NAMALWA (cell line): ENCODE data around the gene CCDC187.

Experiments used
- DNase-seq: peaks from one replicate; pipeline ENCODE4 v3.0.0-alpha.2; 2015; ENCODE audit warnings: low spot score

The CCDC187 gene

DNA sequence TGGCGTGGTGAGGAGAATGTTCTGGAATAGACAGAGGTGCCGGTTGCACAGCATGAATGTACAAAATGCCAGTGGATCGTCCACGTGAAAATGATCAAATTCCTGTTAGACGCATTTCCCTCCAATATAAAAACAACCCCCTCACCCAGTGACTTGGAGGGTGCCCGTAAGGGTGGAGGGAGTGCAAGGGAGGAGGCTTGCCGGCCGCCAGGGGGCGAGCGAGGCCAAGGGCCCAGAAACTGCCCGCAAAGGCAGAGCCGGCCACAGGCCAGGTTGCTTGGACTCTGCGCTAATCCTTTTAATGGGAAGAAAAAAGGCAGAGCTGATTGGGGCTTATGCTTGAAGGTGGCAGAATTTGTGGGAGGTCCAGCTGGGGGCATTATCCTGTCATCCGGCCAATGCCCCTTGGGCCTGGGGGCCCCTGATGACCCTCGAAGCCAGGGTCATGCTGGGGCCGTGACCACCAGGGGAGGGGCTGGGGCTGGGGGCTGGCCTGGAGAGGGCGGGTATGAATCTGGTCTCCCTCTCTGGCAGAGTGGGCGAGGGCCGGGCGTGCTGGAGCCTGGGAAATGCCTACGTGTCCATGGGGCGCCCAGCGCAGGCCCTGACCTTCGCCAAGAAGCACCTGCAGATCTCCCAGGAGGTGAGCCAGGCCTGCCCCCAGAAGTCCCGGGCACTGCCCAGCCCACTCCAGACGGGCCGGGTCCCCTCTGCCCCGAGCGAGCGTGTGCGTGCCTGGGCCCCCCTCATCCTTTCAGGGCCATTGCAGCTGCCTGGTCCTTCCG lies 35.5 kb upstream of the CCDC187 start:
- peak; percentile 77 for DNase-seq

DNA sequence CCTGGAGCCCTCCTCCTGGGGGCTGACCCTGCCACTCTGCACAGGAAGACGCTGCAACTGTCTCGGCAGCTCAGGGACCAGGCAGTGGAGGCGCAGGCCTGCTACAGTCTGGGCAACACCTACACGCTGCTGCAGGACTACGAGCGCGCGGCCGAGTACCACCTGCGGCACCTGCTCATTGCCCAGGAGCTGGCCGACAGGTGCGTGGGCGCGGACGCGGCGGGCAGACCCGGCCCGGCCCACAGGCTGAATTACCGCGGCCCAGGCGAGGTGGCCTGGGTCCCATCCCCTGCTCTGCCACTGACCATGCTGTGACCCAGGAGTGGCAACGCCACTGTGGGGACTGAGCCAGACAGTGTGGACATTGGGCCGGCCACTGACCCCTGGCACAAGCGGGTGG lies 34.6 kb upstream of the CCDC187 start:
- DNase-seq: no peak

DNA sequence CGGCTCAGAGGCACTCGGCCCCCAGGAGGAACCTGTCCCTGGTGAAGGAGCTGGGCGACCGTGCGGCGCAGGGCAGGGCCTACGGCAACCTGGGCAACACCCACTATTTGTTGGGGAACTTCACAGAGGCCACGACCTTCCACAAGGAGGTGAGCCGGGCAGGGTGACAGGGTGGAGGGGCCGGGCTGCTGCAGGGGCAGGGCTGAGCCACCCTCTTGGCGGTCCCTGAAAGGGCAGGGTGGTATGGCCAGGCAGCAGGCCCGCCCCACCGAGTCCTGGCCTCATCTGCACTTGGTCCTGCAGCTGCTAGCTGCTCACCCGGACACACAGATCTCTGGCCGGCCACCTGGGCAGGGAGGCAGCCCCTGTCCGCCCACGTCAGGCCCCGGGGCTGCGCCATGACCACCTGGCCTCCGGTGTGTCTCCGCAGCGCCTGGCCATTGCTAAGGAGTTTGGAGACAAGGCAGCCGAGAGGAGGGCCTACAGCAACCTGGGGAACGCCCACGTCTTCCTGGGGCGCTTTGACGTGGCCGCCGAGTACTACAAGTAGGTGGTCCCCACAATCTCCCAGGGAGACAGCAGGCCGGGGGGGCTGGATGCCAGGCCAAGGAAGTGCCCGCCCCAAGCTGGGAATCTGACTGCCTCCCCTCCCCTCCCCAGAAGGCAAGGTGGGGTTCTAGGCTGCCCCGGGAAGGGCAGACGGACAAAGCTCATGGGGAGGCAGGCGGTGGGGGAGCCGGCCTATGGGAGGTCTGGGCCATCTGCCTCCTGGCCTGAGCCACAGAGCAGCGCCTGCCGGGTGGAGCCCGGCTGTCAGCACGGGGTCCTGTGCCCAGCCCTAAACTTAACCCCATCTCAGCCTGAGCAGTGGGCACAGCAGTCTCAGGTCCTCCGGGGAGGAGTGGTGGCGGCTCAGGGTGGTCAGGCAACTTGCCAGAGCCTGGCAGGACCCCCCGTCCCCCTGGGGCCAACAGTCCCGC lies 33.8 kb upstream of the CCDC187 start:
- no peak for DNase-seq

DNA sequence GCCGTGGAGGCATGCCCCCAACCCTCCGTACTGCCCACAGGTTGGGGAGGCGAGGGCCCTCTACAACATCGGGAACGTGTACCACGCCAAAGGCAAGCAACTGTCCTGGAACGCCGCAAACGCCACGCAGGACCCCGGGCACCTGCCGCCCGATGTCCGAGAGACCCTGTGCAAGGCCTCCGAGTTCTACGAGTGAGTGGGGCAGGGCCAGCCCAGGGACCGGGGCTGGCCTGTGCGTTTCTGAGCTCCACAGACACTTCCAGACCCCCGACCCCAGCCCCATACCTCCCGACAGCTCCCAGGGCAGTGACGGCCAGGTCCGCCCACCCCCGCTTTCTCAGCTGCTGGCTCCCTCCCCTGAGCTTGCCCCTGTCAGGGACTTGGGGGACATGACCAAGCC lies 33.0 kb upstream of the CCDC187 start:
- DNase-seq: no peak

DNA sequence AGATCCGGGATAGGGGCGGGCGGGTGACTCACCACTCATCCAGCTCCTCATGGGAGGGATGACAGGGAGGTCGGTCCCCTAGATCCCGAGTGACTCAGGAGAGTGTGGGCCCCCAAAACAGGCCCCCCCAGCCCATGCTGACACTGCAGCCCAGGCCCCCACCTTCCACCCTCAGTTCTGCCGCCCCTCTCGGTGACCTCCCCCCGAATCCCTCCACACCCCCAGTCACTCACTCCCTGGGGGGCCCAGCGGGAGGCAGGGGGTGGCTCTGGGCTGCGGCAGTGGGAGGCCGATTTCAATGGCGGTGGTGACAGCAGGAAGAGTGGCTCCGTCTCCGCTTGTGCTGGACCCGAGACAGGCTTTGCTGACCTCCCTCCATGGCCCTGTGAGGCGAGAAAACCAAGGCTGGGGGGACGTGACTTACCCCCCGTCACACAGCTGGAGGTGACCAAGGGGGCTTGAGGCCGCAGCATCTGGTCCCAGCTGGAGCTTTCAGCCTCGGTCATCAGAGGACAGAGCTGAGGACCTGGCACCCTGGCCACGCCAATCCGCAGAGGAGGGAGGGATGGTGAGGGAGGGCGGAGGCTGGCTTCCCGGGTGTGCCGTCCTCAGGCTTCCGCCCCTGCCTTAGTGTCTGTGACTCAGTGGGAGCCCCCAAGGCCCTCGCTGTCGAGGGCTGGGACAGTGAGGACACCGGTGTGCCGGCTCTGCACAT lies 32.4 kb upstream of the CCDC187 start:
- no peak for DNase-seq

DNA sequence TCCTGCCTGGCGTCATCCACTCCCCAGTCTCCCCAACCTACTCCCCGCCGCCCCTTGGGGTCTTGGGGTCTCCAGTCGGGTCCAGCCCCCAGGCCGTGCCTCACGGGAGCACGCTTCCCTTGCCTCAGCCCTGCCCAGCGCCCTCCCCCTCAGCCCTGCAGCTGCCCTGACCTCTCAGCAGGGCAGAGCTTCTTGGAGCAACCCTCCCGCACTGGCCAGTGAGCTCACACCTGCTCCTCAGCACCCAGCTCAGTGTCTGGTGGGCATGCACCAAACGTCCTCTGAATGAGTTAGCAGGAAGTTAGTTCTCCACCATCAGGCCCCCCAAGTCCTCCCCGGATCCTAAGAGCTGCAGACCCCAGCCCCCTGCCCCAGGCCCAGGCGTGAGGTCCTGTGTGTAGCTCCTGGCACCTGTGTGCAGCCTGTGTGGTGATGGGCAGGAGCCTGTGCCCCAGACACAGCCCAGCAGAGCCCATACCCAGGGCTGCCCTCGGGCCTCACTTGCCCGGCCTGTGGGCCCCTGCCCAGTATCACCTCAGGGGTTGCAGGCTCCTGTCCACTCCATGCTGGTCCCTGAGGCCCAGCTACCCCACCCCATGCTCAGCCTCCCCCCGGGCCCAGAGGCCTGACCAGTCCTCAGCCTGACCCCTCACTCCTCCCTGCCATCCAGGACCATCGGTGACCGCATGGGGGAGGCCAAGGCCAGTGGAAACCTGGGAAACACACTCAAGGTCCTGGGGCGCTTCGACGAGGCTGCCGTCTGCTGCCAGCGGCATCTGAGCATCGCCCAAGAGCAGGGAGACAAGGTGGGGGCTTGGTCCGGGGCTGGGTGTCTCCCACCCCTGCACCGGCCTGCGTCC lies 31.6 kb upstream of the CCDC187 start:
- no peak for DNase-seq

DNA sequence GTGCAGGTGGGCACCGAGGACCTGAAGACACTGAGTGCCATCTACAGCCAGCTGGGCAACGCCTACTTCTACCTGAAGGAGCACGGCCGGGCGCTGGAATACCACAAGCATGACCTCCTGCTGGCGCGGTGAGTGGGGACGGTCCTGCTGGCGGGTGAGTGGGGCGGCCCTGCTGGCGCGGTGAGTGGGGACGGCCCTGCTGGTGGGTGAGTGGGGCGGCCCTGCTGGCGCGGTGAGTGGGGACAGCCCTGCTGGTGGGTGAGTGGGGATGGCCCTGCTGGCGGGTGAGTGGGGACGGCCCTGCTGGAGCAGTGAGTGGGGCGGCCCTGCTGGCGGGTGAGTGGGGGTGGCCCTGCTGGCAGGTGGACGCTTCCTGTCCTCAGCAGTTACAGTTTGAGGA lies 30.6 kb upstream of the CCDC187 start:
- no peak for DNase-seq

DNA sequence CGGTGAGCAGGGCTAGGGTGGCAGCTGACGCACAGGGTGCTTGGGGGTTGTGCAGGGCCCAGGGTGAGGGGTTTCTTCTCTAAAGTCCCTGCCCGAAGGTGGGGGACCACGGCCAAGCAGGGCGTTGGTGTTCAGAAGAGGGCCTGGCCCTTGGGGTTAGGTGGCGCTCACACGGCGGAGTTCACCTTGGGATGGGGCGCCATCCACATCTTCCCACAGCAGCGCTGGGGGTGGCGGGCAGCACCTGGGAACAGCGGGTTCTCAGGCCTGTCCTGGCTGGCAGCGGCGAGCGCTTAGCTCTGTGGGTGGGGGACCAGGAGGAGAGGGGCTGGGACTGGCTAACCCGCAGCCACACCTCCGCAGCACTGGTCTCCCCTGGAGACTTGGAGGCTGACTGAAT lies 29.6 kb upstream of the CCDC187 start:
- no peak for DNase-seq

DNA sequence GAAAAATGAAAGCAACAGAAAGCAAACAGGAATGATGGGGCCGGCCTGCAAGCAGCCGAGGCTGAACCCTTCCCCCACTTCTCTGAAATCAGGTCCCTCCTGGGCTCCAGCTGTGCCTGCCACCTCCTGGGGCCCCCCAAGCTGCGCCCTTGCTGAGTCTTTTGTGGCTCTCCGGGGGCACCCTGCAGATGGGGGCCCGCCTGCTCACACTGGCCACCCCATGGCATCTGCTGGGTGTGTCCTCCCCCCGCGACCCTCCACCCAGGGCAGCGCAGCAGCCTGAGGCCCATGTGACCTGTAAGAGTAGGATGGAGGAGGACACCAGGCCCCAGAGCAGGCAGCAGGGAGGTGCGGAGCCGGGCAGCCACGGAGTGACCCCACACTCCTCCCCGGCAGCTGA lies 29.2 kb upstream of the CCDC187 start:
- DNase-seq: no peak

DNA sequence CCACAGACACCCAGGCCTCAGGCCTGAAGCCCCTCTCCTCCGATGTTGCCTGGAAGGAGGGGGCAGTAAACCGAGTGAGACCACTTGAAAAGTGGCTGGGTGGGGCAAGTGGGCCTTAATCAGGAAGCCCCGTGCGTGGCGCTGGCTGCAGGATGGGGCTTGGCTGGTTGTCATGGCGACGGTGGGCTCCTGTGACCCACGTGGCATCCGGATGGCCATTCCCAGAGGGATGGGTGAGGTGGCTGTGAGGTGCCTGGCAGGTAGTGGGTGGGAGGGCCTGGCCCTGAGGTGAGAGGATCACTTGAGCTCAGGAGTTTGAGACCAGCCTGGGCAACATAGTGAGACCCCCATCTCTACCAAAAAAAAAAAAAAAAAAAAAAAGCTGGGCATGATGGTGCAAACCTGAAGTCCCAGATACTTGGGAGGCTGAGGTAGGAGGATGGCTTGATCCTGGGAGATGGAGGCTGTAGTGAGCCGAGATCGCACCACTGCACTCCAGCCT lies 28.6 kb upstream of the CCDC187 start:
- DNase-seq: no peak

DNA sequence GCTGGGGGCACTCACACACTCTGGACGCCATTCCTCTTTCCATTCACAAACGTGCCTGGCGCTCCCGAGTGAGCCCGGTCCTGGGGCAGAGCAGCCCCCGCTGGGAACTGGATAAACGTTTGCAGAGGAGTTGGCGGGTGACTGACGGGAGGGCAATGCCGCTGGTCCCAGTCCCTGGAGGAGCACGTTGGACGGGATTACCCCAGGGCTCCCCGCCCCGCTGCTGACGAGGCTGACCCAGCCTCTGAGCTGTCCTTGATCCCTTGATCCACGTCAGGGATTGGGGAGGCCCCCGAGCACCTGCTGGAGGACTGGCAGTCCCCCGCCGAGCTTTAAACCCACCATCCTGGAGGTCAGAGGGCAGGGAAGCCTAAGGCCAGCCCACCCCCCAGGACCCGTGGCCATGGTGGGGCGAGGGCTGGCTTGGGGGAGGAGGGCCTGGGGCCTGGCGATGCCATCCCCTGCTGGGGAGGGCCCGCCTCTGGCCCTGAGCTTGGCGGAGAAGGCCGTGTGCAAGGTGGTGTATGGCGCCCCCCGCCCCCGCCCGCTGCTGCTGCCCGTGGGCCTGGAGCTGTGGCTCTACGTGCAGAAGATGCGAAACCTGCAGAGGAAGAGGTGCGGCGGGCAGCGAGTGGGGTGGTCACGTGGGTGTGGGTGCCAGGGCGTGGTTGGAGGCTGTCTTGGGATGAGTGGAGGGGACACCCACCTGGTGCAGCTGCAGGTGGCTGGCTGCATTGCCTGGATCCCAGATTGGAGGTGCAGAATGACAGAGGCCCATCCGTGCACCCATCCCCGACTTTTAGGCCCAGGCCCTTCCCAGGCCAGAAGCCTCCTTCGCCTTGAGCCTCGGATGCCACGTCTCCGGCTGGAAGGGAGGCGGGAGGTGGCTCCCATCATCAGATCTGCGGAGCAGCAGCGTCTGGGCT lies 27.9 kb upstream of the CCDC187 start:
- DNase-seq: no peak

DNA sequence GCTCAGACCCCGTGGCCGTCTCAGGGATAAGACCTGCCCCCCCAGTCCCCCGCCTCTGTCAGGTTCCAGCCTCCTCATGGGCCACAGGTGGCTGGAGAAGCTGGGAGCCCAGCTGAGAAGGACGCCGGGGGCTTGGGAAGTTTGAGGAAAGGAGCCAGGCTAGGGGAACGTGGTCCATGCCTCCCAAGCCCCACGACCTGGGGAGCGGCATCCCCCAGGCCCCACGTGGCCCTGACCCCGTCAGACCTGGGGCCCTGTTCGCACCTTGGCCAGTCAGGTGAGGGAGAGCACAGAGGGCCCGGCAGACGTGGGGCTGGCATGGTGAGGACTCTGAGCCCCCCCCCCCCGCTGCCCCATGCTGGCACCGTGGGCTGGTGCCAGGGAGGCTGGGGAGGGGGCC lies 27.1 kb upstream of the CCDC187 start:
- DNase-seq: no peak

DNA sequence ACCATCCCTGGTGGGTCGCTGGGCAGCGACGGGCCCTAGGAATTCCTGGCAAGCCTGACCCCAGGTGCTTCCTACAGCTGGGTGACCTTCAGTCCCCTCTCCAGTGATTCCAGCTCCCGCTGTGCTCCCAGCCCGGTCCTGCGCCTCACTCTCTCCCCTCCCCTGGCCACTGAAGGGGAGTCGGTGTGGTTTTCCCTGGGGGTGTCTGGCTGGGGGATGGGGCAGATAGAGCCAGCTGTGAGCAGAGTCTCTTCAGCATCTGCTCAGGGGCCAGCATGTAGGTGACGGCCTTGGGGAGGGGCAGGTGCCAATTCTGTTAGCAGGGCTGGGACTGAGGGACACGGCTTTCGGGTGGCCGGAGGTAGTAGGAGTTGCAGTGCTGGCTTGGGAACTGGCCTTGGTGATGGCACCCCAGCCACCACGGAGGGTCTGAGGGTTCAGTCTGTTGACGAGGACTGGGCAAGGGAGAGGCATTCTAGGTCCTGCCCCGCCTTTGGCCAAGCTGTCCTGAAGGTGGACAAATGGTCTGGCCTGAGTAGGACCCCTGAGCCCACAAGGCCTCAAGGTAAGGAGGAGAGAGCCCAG lies 26.6 kb upstream of the CCDC187 start:
- no peak for DNase-seq

DNA sequence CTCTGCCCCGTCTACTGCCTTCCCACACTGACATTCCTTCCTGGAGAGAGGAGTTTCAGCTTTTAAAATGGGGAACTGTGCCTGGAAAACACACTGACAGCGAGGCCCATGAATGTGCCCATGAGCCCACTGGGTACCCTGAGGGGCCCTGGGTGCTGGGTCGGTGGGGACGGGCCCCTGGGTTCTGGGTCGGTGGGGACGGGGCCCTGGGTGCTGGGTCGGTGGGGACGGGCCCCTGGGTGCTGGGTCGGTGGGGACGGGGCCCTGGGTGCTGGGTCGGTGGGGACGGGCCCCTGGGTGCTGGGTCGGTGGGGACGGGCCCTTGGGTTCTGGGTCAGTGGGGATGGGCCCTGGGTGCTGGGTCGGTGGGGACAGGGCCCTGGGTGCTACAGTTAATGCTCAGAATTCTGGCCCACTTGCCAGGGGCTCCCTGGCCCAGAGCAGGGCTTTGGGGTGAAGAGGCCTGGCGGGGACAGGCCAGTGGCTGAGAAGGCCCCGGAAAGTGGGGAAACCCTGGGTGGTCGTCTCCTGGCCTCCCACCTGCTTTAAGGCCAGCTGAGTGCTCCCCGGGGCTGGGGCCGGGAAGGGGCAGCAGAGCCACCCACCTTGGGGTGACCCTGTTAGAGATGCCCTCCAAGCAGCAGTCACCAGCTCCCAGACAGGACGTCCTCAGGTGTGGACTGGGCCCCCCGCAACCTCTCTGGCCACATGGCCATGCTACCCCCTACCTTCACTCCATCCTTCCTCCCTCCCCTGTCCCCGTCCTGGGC lies 25.9 kb upstream of the CCDC187 start:
- no peak for DNase-seq

DNA sequence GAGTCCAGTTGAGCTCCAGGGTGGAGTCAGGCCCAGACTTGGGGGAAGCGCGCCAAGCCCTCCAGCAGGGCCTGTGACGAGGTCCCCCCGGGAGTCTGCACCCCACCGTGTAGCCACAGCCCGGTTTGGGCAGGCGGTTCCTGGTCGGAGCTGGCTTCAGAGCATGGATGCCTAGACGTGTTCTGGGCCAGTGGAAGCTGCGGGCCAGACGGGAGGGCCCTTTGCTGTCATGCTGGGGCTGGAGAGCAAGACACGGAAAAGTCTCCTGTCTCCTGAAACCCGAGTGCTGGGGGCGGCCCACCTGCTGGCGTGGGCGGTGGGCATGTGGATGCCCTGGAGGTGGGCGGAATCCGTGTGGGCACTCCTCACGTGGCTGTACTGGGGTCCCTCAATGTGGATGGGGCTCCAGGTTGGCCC lies 25.3 kb upstream of the CCDC187 start:
- DNase-seq: no peak

DNA sequence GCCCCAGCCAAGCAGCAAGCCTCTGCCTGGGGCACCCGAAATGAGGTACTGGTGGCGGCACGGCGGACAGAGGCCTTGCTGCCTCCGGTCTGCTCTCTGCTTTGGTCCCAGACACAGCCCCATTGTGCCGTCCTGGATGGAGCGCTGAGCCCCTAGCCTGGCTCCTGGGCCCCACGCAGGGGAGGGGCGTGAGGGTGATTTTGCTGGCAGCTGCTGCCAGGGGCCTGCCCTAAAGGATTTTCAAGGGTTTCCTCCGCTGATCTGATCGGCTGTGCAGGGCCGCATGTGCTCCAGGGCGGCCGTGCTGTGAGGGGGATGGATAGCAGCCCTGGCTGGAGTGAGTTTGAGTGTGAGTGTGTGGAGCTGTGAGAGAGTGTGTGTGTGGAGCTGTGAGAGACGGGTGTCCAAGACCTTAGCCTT lies 24.7 kb upstream of the CCDC187 start:
- DNase-seq: no peak

DNA sequence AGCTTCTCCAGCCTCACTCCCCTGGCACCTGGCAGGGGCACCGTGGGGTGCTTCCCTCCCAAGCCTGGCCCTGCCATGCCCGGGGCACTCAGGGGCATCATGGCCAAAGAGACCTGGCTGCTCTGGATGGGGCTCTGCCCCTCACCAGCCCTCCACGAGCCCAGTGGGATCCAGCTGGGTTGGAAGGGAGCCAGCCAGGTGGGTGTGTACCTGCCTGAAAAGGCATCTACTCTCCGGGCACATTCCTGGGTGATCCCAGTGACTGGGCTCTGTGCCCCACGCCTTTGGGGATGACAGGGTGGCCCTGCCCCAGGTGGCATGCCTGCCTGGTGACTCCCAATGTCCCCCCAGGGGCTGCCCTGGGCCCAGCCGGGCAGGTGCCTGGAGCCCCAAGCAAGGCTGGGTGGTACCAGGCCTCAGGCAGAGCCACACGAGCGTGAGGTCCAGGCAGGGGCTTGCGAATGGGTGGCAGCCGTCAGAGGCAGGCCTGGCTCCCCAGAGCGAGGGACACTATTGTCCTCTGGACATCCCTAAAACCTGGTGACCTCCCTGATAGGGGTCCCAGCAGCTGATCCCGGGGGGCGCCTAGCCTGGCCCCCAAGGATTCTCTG lies 24.2 kb upstream of the CCDC187 start:
- DNase-seq: no peak

DNA sequence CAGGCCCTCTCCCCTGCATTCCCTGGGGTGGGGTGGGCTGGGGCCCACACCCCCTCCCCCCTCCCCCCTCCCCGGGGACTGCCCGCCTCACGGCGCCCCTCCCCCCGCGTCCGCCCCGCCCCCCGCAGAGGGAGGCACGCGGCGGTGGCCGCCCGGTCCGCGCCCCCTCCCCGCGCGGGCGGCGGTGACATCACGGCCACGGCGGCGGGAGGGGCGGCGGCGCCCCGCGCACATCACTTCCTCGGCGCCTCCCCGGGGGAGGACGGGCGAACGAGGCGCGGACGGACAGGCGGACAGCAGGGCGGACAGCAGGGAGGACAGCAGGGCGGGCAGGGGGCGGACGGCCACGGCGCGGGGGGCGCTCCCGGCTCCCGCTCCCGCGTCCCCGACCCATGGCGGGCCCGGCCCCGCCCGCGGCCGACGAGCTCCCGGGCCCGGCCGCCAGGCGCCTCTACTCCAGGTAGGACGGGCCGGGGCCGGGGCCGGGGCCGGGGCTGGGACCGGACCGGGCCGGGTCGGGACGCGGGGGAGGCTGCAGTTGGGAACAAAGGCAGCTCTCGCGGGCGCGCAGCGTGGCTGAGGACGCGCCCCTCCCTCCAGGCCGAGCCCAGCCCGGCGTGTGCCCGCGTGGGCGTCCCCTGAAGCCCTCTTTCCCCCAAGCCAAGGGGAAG lies 23.5 kb upstream of the CCDC187 start, which contains the start of gene GPSM1:
GPSM1 (plus strand) TSS at position 236 of the 671 bp plus-strand sequence; CDS start at position 393, 157 bp downstream.
- DNase-seq: no peak
